ENCODE measurements around the gene UGT1A10.
"Not testable (repeated sequence)": the region's sequence is repeated elsewhere in the genome, so short reads cannot be mapped to it uniquely, and the experiment has no call there.

The UGT1A10 gene

DNA sequence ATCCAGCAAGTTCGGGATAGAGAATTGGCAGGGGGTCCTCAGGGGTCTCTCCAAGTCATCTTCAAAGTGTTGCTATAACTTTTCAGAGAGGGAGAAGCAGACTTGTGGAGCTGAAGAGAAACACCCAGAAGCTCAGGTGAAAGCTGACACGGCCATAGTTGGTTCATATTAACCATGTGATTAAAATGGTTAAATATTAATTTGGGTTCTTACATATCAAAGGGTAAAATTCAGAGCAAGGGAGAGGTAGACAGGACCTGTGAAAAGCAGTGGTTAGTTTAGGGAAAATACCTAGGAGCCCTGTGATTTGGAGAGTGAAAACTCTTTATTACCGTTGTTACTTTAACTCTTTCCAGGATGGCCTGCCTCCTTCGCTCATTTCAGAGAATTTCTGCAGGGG is 56.4 kb downstream of the UGT1A10 start, which contains the start of gene UGT1A6:
UGT1A6 (plus strand) TSS at position 243 of the 400 bp plus-strand sequence; CDS start at position 358, 115 bp downstream.
- FAIRE-seq (no peak), DNase-seq (ENCODE audit: insufficient read length, low spot score) (no peak)
- TF ChIP-seq, protein P1, sequence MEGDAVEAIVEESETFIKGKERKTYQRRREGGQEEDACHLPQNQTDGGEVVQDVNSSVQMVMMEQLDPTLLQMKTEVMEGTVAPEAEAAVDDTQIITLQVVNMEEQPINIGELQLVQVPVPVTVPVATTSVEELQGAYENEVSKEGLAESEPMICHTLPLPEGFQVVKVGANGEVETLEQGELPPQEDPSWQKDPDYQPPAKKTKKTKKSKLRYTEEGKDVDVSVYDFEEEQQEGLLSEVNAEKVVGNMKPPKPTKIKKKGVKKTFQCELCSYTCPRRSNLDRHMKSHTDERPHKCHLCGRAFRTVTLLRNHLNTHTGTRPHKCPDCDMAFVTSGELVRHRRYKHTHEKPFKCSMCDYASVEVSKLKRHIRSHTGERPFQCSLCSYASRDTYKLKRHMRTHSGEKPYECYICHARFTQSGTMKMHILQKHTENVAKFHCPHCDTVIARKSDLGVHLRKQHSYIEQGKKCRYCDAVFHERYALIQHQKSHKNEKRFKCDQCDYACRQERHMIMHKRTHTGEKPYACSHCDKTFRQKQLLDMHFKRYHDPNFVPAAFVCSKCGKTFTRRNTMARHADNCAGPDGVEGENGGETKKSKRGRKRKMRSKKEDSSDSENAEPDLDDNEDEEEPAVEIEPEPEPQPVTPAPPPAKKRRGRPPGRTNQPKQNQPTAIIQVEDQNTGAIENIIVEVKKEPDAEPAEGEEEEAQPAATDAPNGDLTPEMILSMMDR (IDR thresholded peaks at IDR 0.05; ENCODE audit: insufficient read depth, missing control alignments) = no peak

DNA sequence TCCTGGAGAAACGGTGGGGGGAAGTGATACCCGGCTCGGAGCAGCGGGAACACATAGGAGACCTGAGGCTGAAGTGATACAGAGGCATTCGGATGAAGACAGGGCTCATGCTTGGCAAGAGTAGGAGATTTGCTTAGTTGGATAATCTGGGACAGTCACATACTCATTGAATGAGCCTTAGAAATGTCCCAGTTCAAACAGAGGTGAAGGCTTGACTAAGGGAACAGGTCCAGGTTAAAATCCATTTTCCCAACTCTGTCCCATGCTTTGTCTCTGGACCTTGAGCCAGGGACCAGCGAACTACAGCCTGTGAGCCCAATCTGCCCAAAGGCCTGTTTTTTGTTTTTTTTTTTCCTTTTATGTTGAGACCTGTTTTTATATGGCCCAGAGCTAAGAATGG is 57.7 kb downstream of the UGT1A10 start:
- TF ChIP-seq, protein P1 (IDR thresholded peaks at IDR 0.05; ENCODE audit: insufficient read depth, missing control alignments) = no peak
- FAIRE-seq (no peak), DNase-seq (ENCODE audit: insufficient read length, low spot score) (no peak)

DNA sequence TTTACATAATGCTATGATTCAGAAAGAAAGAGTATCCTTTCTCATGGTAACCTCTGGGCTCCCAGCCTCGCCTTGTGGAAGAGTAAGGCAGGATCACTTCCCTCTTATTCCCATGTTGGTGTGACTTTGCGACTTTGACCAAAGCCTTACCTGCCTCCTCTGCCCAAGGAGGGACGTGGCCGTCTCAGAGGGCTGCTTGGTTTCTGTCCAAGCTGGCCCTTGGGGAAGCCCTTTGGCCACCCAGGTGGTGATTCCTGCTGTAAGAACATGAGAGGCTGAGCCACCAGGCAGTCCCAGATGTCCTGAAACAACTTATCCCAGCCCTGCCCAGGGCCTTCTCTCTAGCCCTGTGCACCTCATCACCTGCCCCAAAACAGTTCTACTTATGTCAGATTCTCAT is 62.5 kb downstream of the UGT1A10 start:
- TF ChIP-seq, protein P1 (IDR thresholded peaks at IDR 0.05; ENCODE audit: insufficient read depth, missing control alignments) = no peak
- DNase-seq (ENCODE audit: insufficient read length, low spot score) (no peak), FAIRE-seq (no peak)

DNA sequence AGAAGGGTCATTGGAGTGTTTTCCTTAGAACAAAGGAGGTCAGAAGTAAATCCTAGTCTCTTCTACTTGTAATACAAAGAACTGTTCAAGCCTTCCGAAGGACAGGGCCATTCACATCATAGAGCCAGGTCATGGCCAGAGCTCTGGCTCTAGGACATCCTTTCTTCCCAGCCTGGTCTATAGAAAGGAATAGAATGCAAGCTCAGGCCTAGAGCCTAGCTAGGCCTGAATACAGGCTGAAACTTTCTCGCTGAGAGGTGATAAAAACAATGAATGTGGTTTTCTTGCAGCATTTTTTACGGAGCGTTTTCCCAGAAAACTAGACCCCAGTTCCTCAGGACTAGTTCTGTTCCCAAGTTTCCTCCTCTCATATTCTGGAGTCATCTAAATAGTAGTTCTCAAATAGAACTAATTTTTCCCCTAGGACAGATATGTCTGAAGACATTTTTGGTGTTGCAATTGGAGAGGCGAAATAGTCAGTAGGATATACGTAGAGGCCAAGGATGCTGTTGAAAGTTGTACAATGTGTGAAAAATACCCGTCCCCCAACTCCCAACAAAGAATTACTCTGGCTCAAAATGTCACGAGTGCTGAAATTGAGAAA is 63.3 kb downstream of the UGT1A10 start:
- DNase-seq (ENCODE audit: insufficient read length, low spot score) = no peak
- no peak for FAIRE-seq
- TF ChIP-seq, protein P1 (IDR thresholded peaks at IDR 0.05; ENCODE audit: insufficient read depth, missing control alignments) = no peak

DNA sequence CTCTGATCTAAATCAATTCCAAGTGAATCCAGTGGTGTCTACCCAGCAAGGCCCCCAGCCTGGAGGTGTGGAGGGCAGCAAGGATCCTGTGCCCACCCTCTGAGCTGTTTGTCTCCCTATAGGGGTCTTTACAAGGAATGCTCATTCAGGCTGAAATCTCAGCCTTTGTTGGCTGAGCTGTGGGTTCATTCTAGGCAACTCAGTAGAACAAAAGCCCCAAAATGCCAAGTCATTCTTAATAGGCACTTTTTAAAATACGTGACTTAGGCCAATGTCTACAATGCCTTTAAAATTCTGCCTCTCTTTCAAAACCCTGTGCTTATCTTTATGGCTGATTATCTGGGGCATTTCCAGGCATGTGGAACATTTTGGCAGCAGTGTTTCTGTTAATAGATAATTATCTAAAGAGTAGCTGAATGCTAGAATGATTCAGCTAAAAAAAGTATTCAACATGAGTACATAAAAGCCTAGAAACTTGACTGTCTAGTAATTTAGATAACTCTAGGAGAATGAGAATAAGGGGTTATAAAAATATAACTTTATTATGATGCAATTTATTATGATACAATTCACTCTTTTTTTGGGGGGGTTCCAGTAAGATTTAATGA is 63.9 kb downstream of the UGT1A10 start:
- no peak for DNase-seq (ENCODE audit: insufficient read length, low spot score)
- FAIRE-seq = no peak
- TF ChIP-seq, protein P1 (IDR thresholded peaks at IDR 0.05; ENCODE audit: insufficient read depth, missing control alignments) = no peak

DNA sequence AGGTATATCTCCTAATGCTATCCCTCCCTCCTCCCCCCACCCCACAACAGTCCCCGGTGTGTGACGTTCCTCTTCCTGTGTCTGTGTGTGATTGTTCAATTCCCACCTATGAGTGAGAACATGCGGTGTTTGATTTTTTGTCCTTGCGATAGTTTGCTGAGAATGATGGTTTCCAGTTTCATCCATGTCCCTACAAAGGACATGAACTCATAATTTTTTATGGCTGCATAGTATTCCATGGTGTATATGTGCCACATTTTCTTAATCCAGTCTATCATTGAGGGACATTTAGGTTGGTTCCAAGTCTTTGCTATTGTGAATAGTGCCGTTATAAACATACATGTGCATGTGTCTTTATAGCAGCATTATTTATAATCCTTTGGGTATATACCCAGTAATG is 64.6 kb downstream of the UGT1A10 start:
- not testable (repeated sequence) for DNase-seq (ENCODE audit: insufficient read length, low spot score); FAIRE-seq

DNA sequence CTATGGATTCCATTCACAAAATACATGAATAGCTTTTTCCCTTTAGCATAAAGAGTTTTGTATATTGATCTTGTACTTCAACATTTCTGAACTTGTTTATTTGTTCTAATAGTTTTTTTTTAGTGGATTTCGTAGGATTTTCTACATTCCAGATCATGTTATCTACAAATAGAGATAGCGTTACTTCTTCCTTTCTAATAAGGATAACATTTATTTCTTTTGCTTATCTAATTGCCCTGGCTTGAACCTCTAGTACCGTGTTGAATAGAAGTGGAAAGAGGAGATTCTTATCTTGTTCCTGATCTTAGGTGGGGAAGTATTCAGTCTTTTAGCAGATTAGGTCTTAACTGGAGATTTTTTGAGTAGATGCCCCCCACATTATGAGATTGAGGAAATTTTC is 66.0 kb downstream of the UGT1A10 start:
- TF ChIP-seq, protein P1 (IDR thresholded peaks at IDR 0.05; ENCODE audit: insufficient read depth, missing control alignments) = no peak
- DNase-seq (ENCODE audit: insufficient read length, low spot score) (no peak), FAIRE-seq (no peak)
